ENCODE measurements around the gene GM2A. TPM values are rescaled to one million over a fixed set of nuclear protein-coding genes. Genes with fewer than 3 reads are reported as not detected.

The GM2A gene
- total and polyA plus RNA-seq, 2 of the 13 experiments (the other 11 are each of a cell fraction or from before 2014, with no cell fraction given) = 14.6 to 29.6 TPM

GRCh38 chr5:151250346-151251000 lies 2.5 kb upstream of the GM2A start (continued):
- 0 out of 2 replicates have a peak, but pooled peaks have one; percentile 34 for TF ChIP-seq BORCS8-MEF2B (CRISPR knock-in tag; IDR thresholded peaks at IDR 0.05)
- TF ChIP-seq U2AF2 (IDR thresholded peaks at IDR 0.05; ENCODE audit: low read depth, low read length) = no peak
- no peak for TF ChIP-seq ZNF788 (CRISPR knock-in tag; IDR thresholded peaks at IDR 0.05; ENCODE audit: borderline replicate concordance)
- TF ChIP-seq PATZ1 (CRISPR knock-in tag; IDR thresholded peaks at IDR 0.05) = no peak
- TF ChIP-seq NAIF1 (CRISPR knock-in tag; IDR thresholded peaks at IDR 0.05; ENCODE audit: borderline replicate concordance) = no peak
- TF ChIP-seq XBP1 (CRISPR knock-in tag; IDR thresholded peaks at IDR 0.05) = no peak
- TF ChIP-seq DNMT1 (CRISPR knock-in tag; IDR thresholded peaks at IDR 0.05) = no peak
- no peak for TF ChIP-seq ZSCAN20 (CRISPR knock-in tag; IDR thresholded peaks at IDR 0.05; ENCODE audit: borderline replicate concordance)
- peak; percentile 29; the same call in 1 of the 2 replicates for TF ChIP-seq HNF1B (CRISPR knock-in tag; IDR thresholded peaks at IDR 0.05)
- no peak for TF ChIP-seq AGO1 (IDR thresholded peaks at IDR 0.05; ENCODE audit: low read depth, low read length, poor library complexity, severe bottlenecking)
- no peak for TF ChIP-seq RBFOX2 (IDR thresholded peaks at IDR 0.05; ENCODE audit: low read depth, low read length)
- no peak for TF ChIP-seq REXO4 (CRISPR knock-in tag; IDR thresholded peaks at IDR 0.05; ENCODE audit: borderline replicate concordance)
- TF ChIP-seq FOXJ3 (CRISPR knock-in tag; IDR thresholded peaks at IDR 0.05; ENCODE audit: borderline replicate concordance) = no peak
- no peak for TF ChIP-seq FIP1L1 (IDR thresholded peaks at IDR 0.05; ENCODE audit: borderline replicate concordance, insufficient read depth, low read depth, low read length)
- TF ChIP-seq GATA4 (IDR thresholded peaks at IDR 0.05; ENCODE audit: borderline replicate concordance, low read depth) = peak; percentile 43; the same call in 1 of the 2 replicates
- 0 out of 2 replicates have a peak, but pooled peaks have one; percentile 16 for TF ChIP-seq HDAC1 (CRISPR knock-in tag; IDR thresholded peaks at IDR 0.05)
